Stimulated activated naive B cell treated with anti-CD40 and anti-IgM and Interleukin-4, amounts not matched to agents 10 μg/mL and 1 μg/mL and 100 μg/mL, for 72 hours (primary cell): ENCODE measurements around the gene PLN.

ENCODE experiments used
- ATAC-seq, 2 donors: fragments of 150-1000 bp; cut with Tn5 transposase; replicated peaks; 2 replicates each; pipeline ENCODE4 v1.10.0; 2021; ENCODE audit warnings: moderate library complexity in 1 of 2
- DNase-seq: peaks from one replicate; pipeline ENCODE4 v3.0.0; 2021
- H3K27ac Mint-ChIP-seq: one replicate; pipeline ENCODE4 v1.8.0; 2022; ENCODE audit warnings: mild to moderate bottlenecking, mixed read lengths
- H3K27me3 Mint-ChIP-seq, 2 donors: one replicate each; pipeline ENCODE4 v1.8.0; 2022; ENCODE audit warnings: mixed read lengths in 2 of 2
- H3K36me3 Mint-ChIP-seq, 2 donors: one replicate each; pipeline ENCODE4 v1.8.0; 2022; ENCODE audit warnings: mixed read lengths in 2 of 2, mild to moderate bottlenecking in 1 of 2
- H3K4me1 Mint-ChIP-seq, 2 donors: one replicate each; pipeline ENCODE4 v1.8.0; 2022; ENCODE audit warnings: mixed read lengths in 2 of 2, mild to moderate bottlenecking in 1 of 2
- H3K4me3 Mint-ChIP-seq, 2 donors: one replicate each; pipeline ENCODE4 v1.8.0; 2022; ENCODE audit warnings: mild to moderate bottlenecking in 2 of 2, mixed read lengths in 2 of 2, moderate library complexity in 1 of 2
- H3K9me3 Mint-ChIP-seq, 2 donors: one replicate each; pipeline ENCODE4 v1.8.0; 2022; ENCODE audit warnings: mixed read lengths in 2 of 2, mild to moderate bottlenecking in 1 of 2

Gene PLN

GRCh38 chr6:118548136-118548535, at the start of gene PLN:
Gene PLN, plus strand, starts transcription at chr6:118548296. Its CDS starts 10,626 bp downstream, at chr6:118558922.
- peaks cover 4 to 8% of the 10 kb centered on the region in 2 donors for H3K4me1 Mint-ChIP-seq
- ATAC-seq (no peak), DNase-seq (no peak)
- H3K27me3 Mint-ChIP-seq = no peaks in the 10 kb centered on the region
- peaks cover 0 to 3% of the 10 kb centered on the region in 2 donors for H3K36me3 Mint-ChIP-seq
- no peaks in the 10 kb centered on the region for H3K9me3 Mint-ChIP-seq
- H3K4me3 Mint-ChIP-seq = no peak within 1 kb of the TSS
- H3K27ac Mint-ChIP-seq = no peak within 1 kb of the TSS

- H3K36me3 Mint-ChIP-seq = peaks cover 46 to 61% of the 10 kb centered on the region in 2 donors
- no peak overlapping the region for H3K27ac Mint-ChIP-seq
- peaks cover 0 to 8% of the 10 kb centered on the region in 2 donors for H3K9me3 Mint-ChIP-seq
- H3K4me3 Mint-ChIP-seq = no peak overlapping the region
- ATAC-seq (no peak), DNase-seq (no peak)
- no peaks in the 10 kb centered on the region for H3K27me3 Mint-ChIP-seq
- peaks cover 0 to 4% of the 10 kb centered on the region in 2 donors for H3K4me1 Mint-ChIP-seq
Observed at GRCh38 chr6:118500130-118501015, 47.7 kb upstream of the PLN start.

GRCh38 chr6:118501099-118501498, 47.0 kb upstream of the PLN start:
- Mint-ChIP-seq H3K27ac (no peak overlapping the region), H3K36me3 (peaks cover 41 to 59% of the 10 kb centered on the region in 2 donors), H3K27me3 (no peaks in the 10 kb centered on the region), H3K4me3 (no peak overlapping the region), H3K4me1 (peaks cover under 1 to 6% of the 10 kb centered on the region in 2 donors), H3K9me3 (peaks cover 0 to 8% of the 10 kb centered on the region in 2 donors)
- DNase-seq (no peak), ATAC-seq (no peak)

GRCh38 chr6:118501765-118502164, 46.3 kb upstream of the PLN start:
- Mint-ChIP-seq H3K27ac (no peak overlapping the region), H3K27me3 (no peaks in the 10 kb centered on the region), H3K9me3 (peaks cover 0 to 8% of the 10 kb centered on the region in 2 donors), H3K4me3 (no peak overlapping the region), H3K36me3 (peaks cover 41 to 59% of the 10 kb centered on the region in 2 donors), H3K4me1 (peaks cover 3 to 12% of the 10 kb centered on the region in 2 donors)
- ATAC-seq = no peak
- DNase-seq = no peak

- H3K27ac Mint-ChIP-seq = no peak overlapping the region
- H3K36me3 Mint-ChIP-seq = peaks cover 41 to 56% of the 10 kb centered on the region in 2 donors
- H3K4me1 Mint-ChIP-seq = peaks cover 6 to 16% of the 10 kb centered on the region in 2 donors
- peaks cover 0 to 8% of the 10 kb centered on the region in 2 donors for H3K9me3 Mint-ChIP-seq
- no peak overlapping the region for H3K4me3 Mint-ChIP-seq
- DNase-seq (no peak), ATAC-seq (no peak)
- no peaks in the 10 kb centered on the region for H3K27me3 Mint-ChIP-seq
Observed at GRCh38 chr6:118502169-118502568, 45.9 kb upstream of the PLN start.

GRCh38 chr6:118504611-118505010, 43.5 kb upstream of the PLN start:
- Mint-ChIP-seq H3K27ac (no peak overlapping the region), H3K27me3 (no peaks in the 10 kb centered on the region), H3K36me3 (peaks cover 35 to 45% of the 10 kb centered on the region in 2 donors), H3K9me3 (peaks cover 0 to 8% of the 10 kb centered on the region in 2 donors), H3K4me3 (no peak overlapping the region), H3K4me1 (peaks cover 6 to 23% of the 10 kb centered on the region in 2 donors)
- ATAC-seq = no peak
- DNase-seq = no peak

GRCh38 chr6:118505656-118506055, 42.4 kb upstream of the PLN start:
- Mint-ChIP-seq H3K4me3 (no peak overlapping the region), H3K9me3 (peaks cover 0 to 5% of the 10 kb centered on the region in 2 donors), H3K4me1 (peaks cover 6 to 19% of the 10 kb centered on the region in 2 donors), H3K27me3 (no peaks in the 10 kb centered on the region), H3K27ac (no peak overlapping the region), H3K36me3 (peaks cover 31 to 38% of the 10 kb centered on the region in 2 donors)
- DNase-seq (no peak), ATAC-seq (no peak)

- DNase-seq = no peak
- Mint-ChIP-seq H3K4me1 (peaks cover 6 to 19% of the 10 kb centered on the region in 2 donors), H3K27me3 (no peaks in the 10 kb centered on the region), H3K36me3 (peaks cover 26 to 33% of the 10 kb centered on the region in 2 donors), H3K27ac (no peak overlapping the region), H3K9me3 (no peaks in the 10 kb centered on the region), H3K4me3 (no peak overlapping the region)
- ATAC-seq = peak in 1 of 2 donors; percentile 39
Observed at GRCh38 chr6:118506071-118506638, 41.9 kb upstream of the PLN start.

- ATAC-seq (no peak), DNase-seq (no peak)
- peaks cover 10 to 28% of the 10 kb centered on the region in 2 donors for H3K4me1 Mint-ChIP-seq
- no peaks in the 10 kb centered on the region for H3K9me3 Mint-ChIP-seq
- H3K27ac Mint-ChIP-seq = no peak overlapping the region
- H3K36me3 Mint-ChIP-seq = peaks cover 16 to 24% of the 10 kb centered on the region in 2 donors
- H3K4me3 Mint-ChIP-seq = no peak overlapping the region
- no peaks in the 10 kb centered on the region for H3K27me3 Mint-ChIP-seq
Observed at GRCh38 chr6:118507636-118508035, 40.5 kb upstream of the PLN start.

GRCh38 chr6:118509009-118509617, 39.0 kb upstream of the PLN start:
- Mint-ChIP-seq H3K4me3 (no peak overlapping the region), H3K9me3 (no peaks in the 10 kb centered on the region), H3K27me3 (no peaks in the 10 kb centered on the region), H3K4me1 (peaks cover 10 to 37% of the 10 kb centered on the region in 2 donors), H3K36me3 (peaks cover 9 to 24% of the 10 kb centered on the region in 2 donors), H3K27ac (no peak overlapping the region)
- ATAC-seq = no peak
- DNase-seq = no peak

GRCh38 chr6:118511930-118512715, 36.0 kb upstream of the PLN start:
- Mint-ChIP-seq H3K27ac (peak overlapping the region; percentile 70), H3K4me3 (no peak overlapping the region), H3K27me3 (no peaks in the 10 kb centered on the region), H3K9me3 (no peaks in the 10 kb centered on the region), H3K36me3 (peaks cover 4 to 26% of the 10 kb centered on the region in 2 donors), H3K4me1 (peaks cover 6 to 26% of the 10 kb centered on the region in 2 donors)
- DNase-seq (no peak), ATAC-seq (no peak)

GRCh38 chr6:118514689-118515088, 33.4 kb upstream of the PLN start:
- H3K27ac Mint-ChIP-seq = no peak overlapping the region
- no peaks in the 10 kb centered on the region for H3K27me3 Mint-ChIP-seq
- H3K4me3 Mint-ChIP-seq = no peak overlapping the region
- ATAC-seq (no peak), DNase-seq (no peak)
- peaks cover 1 to 6% of the 10 kb centered on the region in 2 donors for H3K9me3 Mint-ChIP-seq
- peaks cover 25 to 50% of the 10 kb centered on the region in 2 donors for H3K36me3 Mint-ChIP-seq
- H3K4me1 Mint-ChIP-seq = peaks cover 6 to 19% of the 10 kb centered on the region in 2 donors

- Mint-ChIP-seq H3K9me3 (peaks cover 1 to 6% of the 10 kb centered on the region in 2 donors), H3K27me3 (no peaks in the 10 kb centered on the region), H3K27ac (no peak overlapping the region), H3K36me3 (peaks cover 35 to 49% of the 10 kb centered on the region in 2 donors), H3K4me1 (peaks cover 5 to 19% of the 10 kb centered on the region in 2 donors), H3K4me3 (no peak overlapping the region)
- ATAC-seq = no peak
- DNase-seq = no peak
Observed at GRCh38 chr6:118522422-118522821, 25.7 kb upstream of the PLN start.

GRCh38 chr6:118523216-118523615, 24.9 kb upstream of the PLN start:
- H3K36me3 Mint-ChIP-seq = peaks cover 29 to 41% of the 10 kb centered on the region in 2 donors
- no peak for DNase-seq
- H3K9me3 Mint-ChIP-seq = peaks cover 0 to 6% of the 10 kb centered on the region in 2 donors
- no peak overlapping the region for H3K27ac Mint-ChIP-seq
- no peak for ATAC-seq
- no peaks in the 10 kb centered on the region for H3K27me3 Mint-ChIP-seq
- no peak overlapping the region for H3K4me3 Mint-ChIP-seq
- H3K4me1 Mint-ChIP-seq = peaks cover 5 to 19% of the 10 kb centered on the region in 2 donors
